ENCODE data around the gene DACH1.
A peak's percentile ranks its signal among the peaks of the same experiment; 100 is the strongest.

The DACH1 gene

DNA sequence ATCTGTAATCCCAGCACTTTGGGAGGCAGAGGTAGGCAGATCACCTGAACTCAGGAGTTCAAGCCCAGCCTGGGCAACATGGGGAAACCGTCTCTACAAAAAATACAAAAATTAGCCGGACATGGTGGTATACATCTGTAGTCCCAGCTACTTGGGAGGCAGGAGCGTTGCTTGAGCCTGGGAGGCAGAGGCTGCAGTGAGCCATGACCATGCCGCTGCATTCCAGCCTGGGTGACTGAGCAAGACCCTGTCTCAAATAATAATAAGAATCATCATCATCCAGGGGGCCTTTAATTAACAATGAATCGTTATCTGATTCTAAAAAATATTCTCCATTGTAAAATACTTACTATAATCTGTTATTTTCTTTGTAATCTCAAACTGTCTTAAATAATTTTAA is 283.4 kb downstream of the DACH1 start:
- peak; percentile 11 for DNase-seq (ENCODE audit: low spot score)

- no peak for DNase-seq (ENCODE audit: low spot score)
Measured at GRCh38 chr13:71580614-71581013, 286.4 kb downstream of the DACH1 start.

- no peak for DNase-seq (ENCODE audit: low spot score)
Measured at GRCh38 chr13:71578048-71578447, 289.0 kb downstream of the DACH1 start.

DNA sequence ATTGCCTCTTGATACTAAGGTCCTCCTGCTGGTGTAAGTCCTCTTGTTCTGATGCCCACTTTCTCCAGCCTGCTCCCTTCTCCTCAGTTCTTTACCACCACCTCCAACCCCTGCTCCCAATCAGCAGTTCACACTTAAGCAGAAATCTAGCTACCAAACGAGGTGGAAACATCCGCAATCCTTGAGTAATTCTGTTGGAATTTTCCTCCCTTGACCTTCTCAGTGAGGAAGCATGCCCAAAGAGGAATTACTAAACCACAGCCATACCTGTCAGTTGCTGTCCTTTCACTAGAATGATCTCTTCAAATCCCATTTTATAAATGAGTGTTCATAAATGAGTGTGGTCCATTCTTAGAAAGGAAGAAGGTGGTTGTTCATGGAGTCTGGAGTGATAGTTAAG is 289.9 kb downstream of the DACH1 start:
- DNase-seq (ENCODE audit: low spot score): peak; percentile 85

GRCh38 chr13:71576571-71576970 is 290.4 kb downstream of the DACH1 start:
- DNase-seq (ENCODE audit: low spot score): no peak

- DNase-seq (ENCODE audit: low spot score): no peak
Measured at GRCh38 chr13:71546881-71547280, 320.1 kb downstream of the DACH1 start.

- no peak for DNase-seq (ENCODE audit: low spot score)
Measured at GRCh38 chr13:71540098-71540497, 326.9 kb downstream of the DACH1 start.

- DNase-seq (ENCODE audit: low spot score): no peak
Measured at GRCh38 chr13:71536201-71536600, 330.8 kb downstream of the DACH1 start.

DNA sequence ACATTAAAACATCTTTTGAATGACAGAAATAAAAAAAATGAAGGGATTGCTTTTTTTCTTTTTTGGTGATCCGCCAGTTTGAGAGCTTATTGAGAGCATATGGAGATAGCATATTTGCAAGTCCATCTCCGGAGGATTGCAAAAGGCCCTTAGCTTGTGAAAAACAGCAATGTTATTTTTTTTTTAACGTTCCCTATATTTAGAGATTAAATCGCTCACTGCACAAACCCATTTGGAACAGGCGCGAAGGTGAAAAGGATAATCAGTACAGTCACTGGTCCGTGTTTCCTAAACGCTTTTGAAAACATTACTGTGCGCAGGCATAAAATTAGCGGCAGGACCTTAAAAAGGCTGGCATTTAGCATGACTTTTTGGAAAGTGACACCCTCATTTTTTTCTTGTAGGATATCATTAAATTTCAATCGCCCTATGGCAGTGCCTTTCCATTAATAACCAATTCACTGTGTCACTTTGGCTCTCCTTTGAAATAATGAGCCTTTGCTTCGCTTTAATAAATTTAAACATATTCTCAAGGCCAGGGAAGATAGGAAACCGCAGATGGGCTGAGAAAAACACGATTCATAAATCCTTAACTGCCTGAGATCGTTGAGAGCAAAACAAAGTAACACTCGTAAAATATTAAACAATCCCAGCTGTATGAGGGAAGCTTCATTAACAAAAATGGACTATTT is 342.2 kb downstream of the DACH1 start:
- peak; percentile 2 for DNase-seq (ENCODE audit: low spot score)

DNA sequence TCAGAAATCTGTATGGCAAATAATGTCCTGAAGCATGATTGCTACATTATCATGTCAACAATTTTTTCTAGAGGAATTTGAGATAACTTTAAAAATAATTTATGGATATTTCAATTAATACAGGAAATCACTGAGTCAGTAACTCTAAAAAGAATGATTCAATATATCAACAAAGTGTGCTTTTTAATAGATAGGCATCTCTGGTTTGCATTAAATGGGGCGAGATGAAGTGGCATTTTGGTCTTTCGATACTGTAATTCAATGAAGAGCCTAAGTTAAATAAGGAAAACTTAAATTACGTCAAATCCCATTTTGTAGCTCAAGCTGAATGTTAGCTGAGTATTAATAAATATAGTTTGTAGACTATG is 342.8 kb downstream of the DACH1 start:
- no peak for DNase-seq (ENCODE audit: low spot score)

- no peak for DNase-seq (ENCODE audit: low spot score)
Measured at GRCh38 chr13:71522941-71523526, 344.0 kb downstream of the DACH1 start.

DNA sequence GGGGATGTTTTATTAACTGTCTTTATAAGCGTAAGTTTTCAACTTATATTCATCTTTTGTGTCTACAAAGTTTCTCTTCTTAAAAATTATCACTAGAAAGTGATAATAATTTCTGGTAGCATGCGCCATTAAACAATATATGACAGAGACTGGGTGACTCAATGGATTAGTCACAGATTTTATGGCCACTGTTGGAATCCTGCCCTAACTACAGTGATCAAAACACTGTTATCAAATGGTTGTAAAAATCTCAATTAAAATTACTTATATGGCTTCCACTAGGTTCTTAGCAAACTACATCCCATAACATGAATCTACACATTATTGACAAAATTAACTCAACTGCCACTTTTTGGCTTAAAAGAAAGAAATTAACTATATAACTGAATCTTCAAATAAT is 350.0 kb downstream of the DACH1 start:
- DNase-seq (ENCODE audit: low spot score): peak; percentile 30

DNA sequence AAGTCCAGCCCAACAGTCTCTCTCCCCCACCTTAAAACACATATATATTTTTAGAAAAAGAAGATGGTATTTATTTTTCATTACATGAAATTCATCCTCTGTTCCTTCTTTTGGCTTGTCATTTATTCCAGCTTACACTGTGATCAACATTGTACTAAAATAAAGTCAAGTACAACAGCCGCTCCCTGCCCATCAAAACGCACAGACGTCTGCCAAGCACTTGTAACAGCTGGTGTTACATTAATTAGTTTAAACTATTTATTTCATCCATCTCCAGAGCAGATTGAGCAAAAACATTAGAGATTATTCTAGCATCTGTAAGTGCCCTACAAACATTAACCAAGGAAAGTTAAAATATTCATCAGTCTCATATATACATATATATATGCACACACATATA is 350.5 kb downstream of the DACH1 start:
- DNase-seq (ENCODE audit: low spot score): no peak

DNA sequence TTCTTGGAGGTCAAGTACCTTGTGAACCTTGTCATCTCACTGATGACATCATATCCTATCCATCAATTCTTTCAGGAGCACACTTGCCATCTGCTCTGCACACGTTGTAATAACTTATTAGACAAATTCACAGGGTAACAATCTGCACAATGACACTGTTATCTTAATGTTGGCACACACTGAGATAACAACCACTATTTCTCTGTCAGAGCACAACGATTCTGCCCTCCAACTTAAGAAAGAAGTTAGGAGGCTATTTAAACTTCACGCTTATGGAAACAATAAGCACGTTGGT is 351.3 kb downstream of the DACH1 start:
- DNase-seq (ENCODE audit: low spot score): no peak

GRCh38 chr13:71514900-71515743 is 351.9 kb downstream of the DACH1 start:
- DNase-seq (ENCODE audit: low spot score): no peak

GRCh38 chr13:71513411-71514033 is 353.5 kb downstream of the DACH1 start:
- DNase-seq (ENCODE audit: low spot score): no peak

DNA sequence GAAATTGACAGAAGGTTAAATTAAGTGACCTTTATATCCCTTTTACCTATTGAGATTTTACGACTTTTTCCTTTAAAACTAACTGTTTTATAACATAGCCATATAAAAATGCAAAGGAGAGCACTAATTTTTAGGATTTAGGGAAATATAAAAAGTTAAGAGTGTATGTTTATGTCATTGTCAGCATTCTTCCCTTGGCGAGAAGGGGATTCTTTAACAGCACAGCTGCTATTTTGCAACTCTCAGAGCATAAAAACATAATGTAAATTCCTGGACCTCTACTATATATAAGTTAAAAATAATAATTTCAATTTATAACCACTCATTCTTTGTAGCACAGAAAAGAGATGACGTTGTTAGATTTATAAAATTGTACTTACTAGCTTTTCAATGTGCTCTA is 363.2 kb downstream of the DACH1 start:
- no peak for DNase-seq (ENCODE audit: low spot score)

GRCh38 chr13:71499944-71500514 is 367.0 kb downstream of the DACH1 start:
- no peak for DNase-seq (ENCODE audit: low spot score)

DNA sequence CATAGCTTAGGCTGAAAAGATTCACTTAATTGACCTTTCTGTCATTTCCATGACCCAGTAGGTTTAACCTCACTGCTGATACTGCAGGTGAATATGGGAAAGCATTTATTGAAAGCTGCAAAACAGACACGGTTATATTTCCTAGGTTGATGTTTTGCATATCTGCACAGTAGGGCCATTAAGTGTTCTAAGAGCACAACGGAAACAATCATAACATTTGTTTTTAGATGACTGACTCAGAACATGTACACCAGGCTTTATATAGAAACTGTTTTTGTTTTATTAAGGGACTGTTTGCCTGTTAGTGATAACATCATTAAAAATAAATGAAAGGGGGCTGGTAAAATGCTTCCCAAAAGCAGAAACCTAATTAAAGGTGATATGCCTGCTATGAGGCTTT is 367.8 kb downstream of the DACH1 start:
- no peak for DNase-seq (ENCODE audit: low spot score)

DNA sequence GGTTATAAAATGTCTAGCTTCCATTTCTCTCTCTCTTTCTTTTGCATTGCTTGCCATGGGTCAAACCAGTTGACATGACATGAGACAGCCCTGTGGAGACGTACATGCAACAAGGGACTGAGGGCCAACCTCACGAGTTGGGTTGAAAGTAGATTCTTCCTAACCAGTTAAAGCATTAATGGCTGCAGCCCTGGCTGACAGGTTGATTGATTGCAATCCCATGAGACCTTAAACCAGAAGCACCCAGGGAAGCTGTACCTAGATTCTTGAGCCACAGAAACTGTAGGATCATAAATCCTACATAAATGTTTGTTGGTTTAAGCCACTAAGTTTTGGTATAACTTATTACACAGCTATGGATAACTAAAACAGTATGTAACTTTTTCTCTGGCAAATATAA is 373.8 kb downstream of the DACH1 start:
- DNase-seq (ENCODE audit: low spot score): no peak

- DNase-seq (ENCODE audit: low spot score): no peak
Measured at GRCh38 chr13:71492346-71492871, 374.6 kb downstream of the DACH1 start.

DNA sequence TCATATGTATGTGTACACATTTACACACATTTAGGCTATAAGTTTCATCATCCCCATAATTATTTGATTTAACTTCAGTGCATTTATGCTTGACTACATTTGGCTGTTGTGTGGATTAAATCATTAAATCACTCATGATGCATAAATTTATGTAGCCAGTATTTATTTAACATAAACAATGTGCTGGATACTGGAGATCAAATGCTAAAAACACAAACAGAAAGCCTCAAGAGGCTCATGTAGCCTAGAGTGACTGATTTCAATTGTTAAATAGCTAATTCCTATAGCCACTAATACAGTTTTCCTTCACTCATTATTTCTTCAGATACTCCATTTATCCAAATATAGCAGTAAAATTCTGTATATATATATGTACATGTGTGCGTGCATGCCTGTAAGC is 376.0 kb downstream of the DACH1 start:
- DNase-seq (ENCODE audit: low spot score): no peak
